ENCODE results near the gene THAP11. TPM values are rescaled to one million over a fixed set of nuclear protein-coding genes. Genes with fewer than 3 reads are reported as not detected.

THAP11 gene
- total and polyA plus RNA-seq, 2 experiments from 2014 or later, result 37.3 to 115 TPM

GRCh38 chr16:67857547-67858233 is 15.6 kb downstream of the THAP11 start:
- DNase-seq (ENCODE audit: low spot score) (peak; percentile 86), ATAC-seq (peak; percentile 93)
- no peaks in the 10 kb centered on the region; the same call in 1 of the 2 replicates for H3F3A ChIP-seq (replicated peaks; ENCODE audit: low read depth)
- H3K79me2 ChIP-seq (replicated peaks; ENCODE audit: insufficient read depth), result peaks cover 100% of the 10 kb centered on the region
- Mint-ChIP-seq H3K4me1 (peaks cover 36% of the 10 kb centered on the region), H3K27me3 (ENCODE audit: insufficient read depth, low read depth, poor library complexity) (peaks cover 4% of the 10 kb centered on the region), H3K9me3 (no peaks in the 10 kb centered on the region), H3K36me3 (ENCODE audit: low read depth) (peaks cover 33% of the 10 kb centered on the region), H3K4me3 (peak overlapping the region; percentile 18; the same call in 2 of the 3 replicates), H3K27ac (peak overlapping the region; percentile 69; the same call in 1 of the 2 replicates)
- H2AFZ ChIP-seq, result no peak overlapping the region
- H4K20me1 ChIP-seq (replicated peaks; ENCODE audit: insufficient read depth), result peaks cover 73% of the 10 kb centered on the region
- no peak overlapping the region for H3K4me3 ChIP-seq
- 0 out of 2 replicates have a peak, but pooled peaks cover 2% of the 10 kb centered on the region for H3K36me3 ChIP-seq (ENCODE audit: insufficient read depth)
- no peaks in the 10 kb centered on the region for H3K9me2 ChIP-seq (ENCODE audit: insufficient read depth)
- H3K4me1 ChIP-seq (ENCODE audit: insufficient read depth), result peaks cover 18% of the 10 kb centered on the region
- H3K27me3 ChIP-seq (ENCODE audit: insufficient read depth), result no peaks in the 10 kb centered on the region
- 0 out of 2 replicates have a peak overlapping the region, but pooled peaks have one; percentile 23 for H3K4me2 ChIP-seq
- H3K27ac ChIP-seq (ENCODE audit: low read depth), result peak overlapping the region; percentile 75; the same call in 1 of the 2 replicates
- TF ChIP-seq ZNF462 (CRISPR knock-in tag; IDR thresholded peaks at IDR 0.05) (no peak), NANOG (IDR thresholded peaks at IDR 0.05; ENCODE audit: borderline replicate concordance) (no peak), CREB1 (CRISPR knock-in tag; IDR thresholded peaks at IDR 0.05; ENCODE audit: low read depth) (no peak), EZH2phosphoT487 (IDR thresholded peaks at IDR 0.05; ENCODE audit: unreplicated experiment) (no peak), ZNF331 (CRISPR knock-in tag; IDR thresholded peaks at IDR 0.05; ENCODE audit: low read depth) (no peak), ZNF114 (CRISPR knock-in tag; IDR thresholded peaks at IDR 0.05) (no peak), JUNB (IDR thresholded peaks at IDR 0.05; ENCODE audit: unreplicated experiment) (no peak), ETS1 (IDR thresholded peaks at IDR 0.05) (no peak), EZH2 (IDR thresholded peaks at IDR 0.05; ENCODE audit: low read depth, unreplicated experiment) (no peak), POLR2AphosphoS5 (IDR thresholded peaks at IDR 0.05; ENCODE audit: low read depth) (no peak), CTCF (conservative IDR thresholded peaks at IDR 0.05; ENCODE audit: low read depth in 2 of 2) (no peak)
